ENCODE data around the gene TIMP2. TPM values are rescaled to one million over a fixed set of nuclear protein-coding genes. Genes with fewer than 3 reads are reported as not detected.

TIMP2 gene
- total and polyA plus RNA-seq, 2 of the 8 experiments (the other 6 are each of a cell fraction or from before 2014, with no cell fraction given): 18.2 to 43.3 TPM

GRCh38 chr17:78836420-78837021 lies 88.7 kb downstream of the TIMP2 start:
- H2BK15ac ChIP-seq (ENCODE audit: low read length): no peak overlapping the region
- H4K8ac ChIP-seq (ENCODE audit: extremely low read depth, insufficient read depth, low read length): no peak overlapping the region
- no peak overlapping the region for H3K4ac ChIP-seq (replicated peaks; ENCODE audit: insufficient read length, low read depth, low read length)
- H3K79me1 ChIP-seq (ENCODE audit: low read depth, low read length): peaks cover 5% of the 10 kb centered on the region
- H3K18ac ChIP-seq (ENCODE audit: extremely low read depth, low read length): no peak overlapping the region
- H3K4me1 ChIP-seq (replicated peaks in 1 of 4; ENCODE audit: control insufficient read depth in 3 of 4, insufficient read depth in 4 of 4, low read length in 3 of 4): peaks cover under 1 to 10% (median 5%) of the 10 kb centered on the region in 4 experiments
- H2BK5ac ChIP-seq (ENCODE audit: low read depth, low read length): no peak overlapping the region
- no peak overlapping the region for H2BK120ac ChIP-seq (replicated peaks; ENCODE audit: low read depth, low read length)
- H4K5ac ChIP-seq (ENCODE audit: insufficient read length, low read depth, low read length): no peak overlapping the region
- H2AFZ ChIP-seq (ENCODE audit: low read length): no peak overlapping the region
- H3K36me3 ChIP-seq (ENCODE audit: control insufficient read depth in 2 of 4, insufficient read depth in 4 of 4, low read length in 3 of 4): peaks cover 28 to 64% (median 49%) of the 10 kb centered on the region in 4 experiments
- 96% methylated on average over 5 of the region's 5 CpGs; no CpG with 5 or more reads in 1 of the 2 experiments for WGBS, 2 experiments (ENCODE audit: extremely low coverage in 1 of 2, insufficient coverage in 1 of 2, insufficient read length in 1 of 2, insufficient replicate concordance in 2 of 2, low coverage in 1 of 2, low lambda C conversion rate in 2 of 2, missing lambda C conversion rate in 1 of 2)
- DNase-seq (ENCODE audit: low read depth in 1 of 2, low spot score in 2 of 2) (no peak), FAIRE-seq (no peak)
- H3K14ac ChIP-seq (ENCODE audit: insufficient read length): no peak overlapping the region
- H2BK12ac ChIP-seq (ENCODE audit: low read depth, low read length): no peak overlapping the region
- H4K91ac ChIP-seq (replicated peaks; ENCODE audit: insufficient read length, low read length): no peak overlapping the region
- H3K56ac ChIP-seq (replicated peaks; ENCODE audit: insufficient read length, low read depth, low read length): no peak overlapping the region
- H4K20me1 ChIP-seq (replicated peaks in 1 of 2; ENCODE audit: control insufficient read depth in 1 of 2, insufficient read depth in 2 of 2, low read length in 2 of 2): peaks cover 7 to 29% of the 10 kb centered on the region in 2 experiments
- no peak overlapping the region for H3K4me2 ChIP-seq (ENCODE audit: insufficient read depth in 1 of 2, low read depth in 2 of 2, low read length in 2 of 2)
- H3K9ac ChIP-seq (replicated peaks in 1 of 4; ENCODE audit: extremely low read depth in 1 of 4, low read depth in 3 of 4, low read length in 3 of 4): no peak overlapping the region
- no peaks in the 10 kb centered on the region for H3K27me3 ChIP-seq (replicated peaks in 1 of 4; ENCODE audit: control insufficient read depth in 3 of 4, extremely low read depth in 1 of 4, insufficient read depth in 3 of 4, low read length in 3 of 4)
- H3K23ac ChIP-seq (ENCODE audit: insufficient read length): no peak overlapping the region
- H3K27ac ChIP-seq (ENCODE audit: low read depth, low read length): no peak overlapping the region
- no peak overlapping the region for H3K4me3 ChIP-seq (ENCODE audit: extremely low read depth in 1 of 4, insufficient read depth in 2 of 4, low read depth in 3 of 4, low read length in 4 of 4)
- H2AK5ac ChIP-seq (ENCODE audit: low read depth, low read length): no peak overlapping the region
- peaks cover 3% of the 10 kb centered on the region for H3K23me2 ChIP-seq (ENCODE audit: low read depth, low read length)
- H2BK20ac ChIP-seq (ENCODE audit: low read length): no peak overlapping the region
- H3K79me2 ChIP-seq (ENCODE audit: control insufficient read depth in 1 of 2, insufficient read depth in 2 of 2, low read length in 2 of 2): peaks cover 18 to 32% of the 10 kb centered on the region in 2 experiments
- POLR2A ChIA-PET (ENCODE audit: partially characterized antibody): interaction anchor here (1.3 to 3.8 kb wide), 2 partner anchors 30 to 83 kb away, joined by 3 to 14 read pairs; no protein-coding TSS in a partner anchor
- CTCF ChIA-PET (ENCODE audit: partially characterized antibody): interaction anchor here (1.6 kb wide), 1 partner anchor 13 kb away, joined by 4 read pairs; no protein-coding TSS in a partner anchor
- no peaks in the 10 kb centered on the region for H3K9me3 ChIP-seq (ENCODE audit: insufficient read depth in 2 of 2, low read depth in 1 of 2, low read length in 1 of 2)

Measured in H1 (cell line).